ENCODE measurements around the gene ASTN2.

- TF ChIP-seq CTCF (IDR thresholded peaks at IDR 0.05), result no peak
- TF ChIP-seq POLR2A (IDR thresholded peaks at IDR 0.05), result no peak
Observed at GRCh38 chr9:117084221-117084620, 330.6 kb downstream of the ASTN2 start.

Data from right lobe of liver (tissue), 4 donors.